Ovary (tissue), 3 donors: ENCODE measurements around the gene WDR43.

Experiments used
- EP300 ChIP-seq: sonication (generic); formaldehyde crosslinking; IDR thresholded peaks from one replicate; pipeline ENCODE4 v1.6.1; 2017; ENCODE audit warnings: antibody characterized with exemption
- TF ChIP-seq, protein P1 (sequence below), 3 donors: fragments of 450-650 bp in 2 of 3; fragments of 200-600 bp in 1 of 3; IDR thresholded peaks; one replicate each; pipeline versions ENCODE4 v1.5.1 to v1.8.0; 2016 to 2022; ENCODE audit warnings: antibody characterized with exemption in 3 of 3, mild to moderate bottlenecking in 1 of 3
- donor health status: DM: no; HTN: no; CAD: no.

DNA sequence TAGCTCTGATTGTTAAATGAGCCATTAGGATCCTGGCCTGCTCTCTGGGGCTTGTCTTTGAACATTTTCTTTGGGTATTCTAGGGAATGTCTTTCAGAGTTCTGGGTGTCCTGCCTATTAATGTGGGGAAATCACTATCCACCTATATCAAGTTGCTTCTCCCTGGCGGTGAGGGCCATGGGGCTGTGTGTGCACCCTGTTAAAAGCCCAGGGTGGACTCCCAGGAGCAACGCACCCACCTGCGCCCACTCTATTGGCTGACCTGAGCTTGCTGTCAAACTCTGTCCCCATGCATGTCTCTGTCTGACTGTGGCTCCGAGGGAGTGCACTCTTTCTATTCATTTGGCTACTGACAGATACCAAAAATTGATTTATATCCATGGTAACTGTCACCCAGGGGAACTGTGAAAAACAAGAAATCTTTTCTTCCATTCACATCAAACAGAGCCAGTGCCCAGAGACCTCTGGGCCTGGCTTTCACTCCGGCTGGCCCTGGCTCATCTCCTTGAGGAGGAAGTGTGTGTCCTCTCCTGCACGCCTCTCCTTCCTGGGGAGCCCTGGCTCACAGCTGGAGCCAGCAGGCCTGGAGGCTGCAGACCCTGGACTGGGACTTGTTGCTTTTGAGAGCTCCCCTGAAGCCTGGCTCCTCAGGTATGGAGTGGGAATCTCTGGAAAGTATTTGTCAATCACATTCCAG, 76.1 kb downstream of the WDR43 start:
- TF ChIP-seq, protein P1, sequence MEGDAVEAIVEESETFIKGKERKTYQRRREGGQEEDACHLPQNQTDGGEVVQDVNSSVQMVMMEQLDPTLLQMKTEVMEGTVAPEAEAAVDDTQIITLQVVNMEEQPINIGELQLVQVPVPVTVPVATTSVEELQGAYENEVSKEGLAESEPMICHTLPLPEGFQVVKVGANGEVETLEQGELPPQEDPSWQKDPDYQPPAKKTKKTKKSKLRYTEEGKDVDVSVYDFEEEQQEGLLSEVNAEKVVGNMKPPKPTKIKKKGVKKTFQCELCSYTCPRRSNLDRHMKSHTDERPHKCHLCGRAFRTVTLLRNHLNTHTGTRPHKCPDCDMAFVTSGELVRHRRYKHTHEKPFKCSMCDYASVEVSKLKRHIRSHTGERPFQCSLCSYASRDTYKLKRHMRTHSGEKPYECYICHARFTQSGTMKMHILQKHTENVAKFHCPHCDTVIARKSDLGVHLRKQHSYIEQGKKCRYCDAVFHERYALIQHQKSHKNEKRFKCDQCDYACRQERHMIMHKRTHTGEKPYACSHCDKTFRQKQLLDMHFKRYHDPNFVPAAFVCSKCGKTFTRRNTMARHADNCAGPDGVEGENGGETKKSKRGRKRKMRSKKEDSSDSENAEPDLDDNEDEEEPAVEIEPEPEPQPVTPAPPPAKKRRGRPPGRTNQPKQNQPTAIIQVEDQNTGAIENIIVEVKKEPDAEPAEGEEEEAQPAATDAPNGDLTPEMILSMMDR (IDR thresholded peaks at IDR 0.05), result no peak
- no peak for TF ChIP-seq EP300
